Measurements from ENCODE around the gene TRMT1L.

TRMT1L gene

GRCh38 chr1:185152187-185152767 lies 4.5 kb downstream of the TRMT1L start:
- DNase-seq (ENCODE audit: low read depth), result no peak
- no peak for TF ChIP-seq CTCF (conservative IDR thresholded peaks at IDR 0.05; ENCODE audit: low read depth, low read length)
- no peak overlapping the region for H3K4me3 ChIP-seq (ENCODE audit: low read length)

- no peak for DNase-seq (ENCODE audit: low read depth)
- H3K4me3 ChIP-seq (ENCODE audit: low read length), result no peak overlapping the region
- no peak for TF ChIP-seq CTCF (conservative IDR thresholded peaks at IDR 0.05; ENCODE audit: low read depth, low read length)
Observed at GRCh38 chr1:185151215-185151614, 5.5 kb downstream of the TRMT1L start.

- H3K4me3 ChIP-seq (ENCODE audit: low read length), result no peak overlapping the region
- no peak for DNase-seq (ENCODE audit: low read depth)
- TF ChIP-seq CTCF (conservative IDR thresholded peaks at IDR 0.05; ENCODE audit: low read depth, low read length), result no peak
Observed at GRCh38 chr1:185144233-185144632, 12.5 kb downstream of the TRMT1L start.

GRCh38 chr1:185139246-185139645 lies 17.5 kb downstream of the TRMT1L start:
- TF ChIP-seq CTCF (conservative IDR thresholded peaks at IDR 0.05; ENCODE audit: low read depth, low read length), result no peak
- no peak overlapping the region for H3K4me3 ChIP-seq (ENCODE audit: low read length)
- no peak for DNase-seq (ENCODE audit: low read depth)

GRCh38 chr1:185137896-185138545 lies 18.7 kb downstream of the TRMT1L start:
- no peak for DNase-seq (ENCODE audit: low read depth)
- no peak overlapping the region for H3K4me3 ChIP-seq (ENCODE audit: low read length)
- no peak for TF ChIP-seq CTCF (conservative IDR thresholded peaks at IDR 0.05; ENCODE audit: low read depth, low read length)

- no peak for TF ChIP-seq CTCF (conservative IDR thresholded peaks at IDR 0.05; ENCODE audit: low read depth, low read length)
- no peak overlapping the region for H3K4me3 ChIP-seq (ENCODE audit: low read length)
- no peak for DNase-seq (ENCODE audit: low read depth)
Observed at GRCh38 chr1:185132534-185132933, 24.2 kb downstream of the TRMT1L start.

- no peak overlapping the region for H3K4me3 ChIP-seq (ENCODE audit: low read length)
- TF ChIP-seq CTCF (conservative IDR thresholded peaks at IDR 0.05; ENCODE audit: low read depth, low read length), result no peak
- DNase-seq (ENCODE audit: low read depth), result no peak
Observed at GRCh38 chr1:185129708-185130107, 27.0 kb downstream of the TRMT1L start.
